NCI-H526 treated with DMSO at 0.1 percent for 48 hours (cell line): ENCODE measurements around the gene FDPS.
A peak's percentile ranks its signal among the peaks of the same experiment; 100 is the strongest.
"Not testable (repeated sequence)": the region's sequence is repeated elsewhere in the genome, so short reads cannot be mapped to it uniquely, and the experiment has no call there.

Experiments
- DNase-seq: peaks from one replicate; lab custom pipeline; 2025; lab: John Stamatoyannopoulos, UW

FDPS gene

DNA sequence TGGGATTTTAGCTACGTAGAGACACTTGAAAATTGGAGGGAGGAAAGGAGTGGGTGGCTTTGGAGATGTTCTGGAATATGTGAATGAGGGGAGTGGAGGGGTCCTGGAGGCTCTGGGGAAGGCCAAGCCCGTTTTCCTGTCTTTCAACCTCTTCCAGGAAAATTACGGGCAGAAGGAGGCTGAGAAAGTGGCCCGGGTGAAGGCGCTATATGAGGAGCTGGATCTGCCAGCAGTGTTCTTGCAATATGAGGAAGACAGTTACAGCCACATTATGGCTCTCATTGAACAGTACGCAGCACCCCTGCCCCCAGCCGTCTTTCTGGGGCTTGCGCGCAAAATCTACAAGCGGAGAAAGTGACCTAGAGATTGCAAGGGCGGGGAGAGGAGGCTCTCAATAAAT lies 11.6 kb downstream of the FDPS start:
- DNase-seq: no peak

DNA sequence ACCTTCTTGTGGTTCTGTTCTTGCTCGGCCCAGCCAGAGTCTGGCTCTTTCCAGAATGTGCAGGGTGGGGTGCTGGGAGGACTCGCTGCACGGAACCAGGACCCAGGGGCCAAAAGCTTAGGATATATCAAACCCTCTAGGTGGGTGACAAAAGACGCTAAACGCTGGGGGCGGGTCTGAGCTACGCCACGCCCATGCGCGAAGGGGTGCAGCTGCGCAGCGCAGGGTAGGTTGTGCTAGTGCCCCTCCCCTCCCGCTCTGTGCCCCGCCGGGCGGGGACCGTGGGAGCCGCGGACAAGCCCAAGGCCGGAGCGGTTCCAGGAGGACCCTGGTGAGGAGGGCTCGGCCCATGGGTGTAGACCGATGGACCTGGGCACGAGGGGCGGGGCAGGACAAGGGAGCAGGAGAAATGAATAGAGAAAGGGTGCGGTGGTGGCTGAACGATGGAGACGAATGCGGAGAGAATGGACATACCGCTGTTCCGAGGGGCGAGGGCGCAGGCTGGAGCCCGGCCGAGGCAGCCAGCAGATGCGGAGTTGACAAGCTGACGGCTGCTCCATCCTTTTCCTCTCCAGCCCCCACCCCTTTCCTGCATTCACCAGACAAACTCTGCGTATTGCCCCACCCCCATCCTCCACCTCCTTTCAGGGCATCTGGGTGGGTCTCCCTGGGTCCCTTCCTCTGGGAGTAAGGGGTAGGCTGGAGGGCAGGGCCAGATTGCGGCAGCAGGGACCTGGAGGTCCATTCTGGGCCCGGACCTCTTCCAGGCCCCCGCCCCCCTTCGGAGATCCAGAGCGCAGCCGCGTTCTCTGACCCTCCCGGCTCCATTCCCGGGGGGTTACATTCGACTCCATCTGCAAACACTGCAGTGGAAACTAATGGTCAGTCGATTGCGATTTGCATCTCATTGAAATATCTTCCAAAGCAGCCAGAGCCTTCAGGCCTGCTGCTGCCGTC lies 12.3 kb downstream of the FDPS start, which contains the start of gene RUSC1:
RUSC1 (plus strand) TSS at position 234 of the 957 bp plus-strand sequence. CDS start 880 bp downstream, outside the sequence.
- peak; percentile 91 for DNase-seq

DNA sequence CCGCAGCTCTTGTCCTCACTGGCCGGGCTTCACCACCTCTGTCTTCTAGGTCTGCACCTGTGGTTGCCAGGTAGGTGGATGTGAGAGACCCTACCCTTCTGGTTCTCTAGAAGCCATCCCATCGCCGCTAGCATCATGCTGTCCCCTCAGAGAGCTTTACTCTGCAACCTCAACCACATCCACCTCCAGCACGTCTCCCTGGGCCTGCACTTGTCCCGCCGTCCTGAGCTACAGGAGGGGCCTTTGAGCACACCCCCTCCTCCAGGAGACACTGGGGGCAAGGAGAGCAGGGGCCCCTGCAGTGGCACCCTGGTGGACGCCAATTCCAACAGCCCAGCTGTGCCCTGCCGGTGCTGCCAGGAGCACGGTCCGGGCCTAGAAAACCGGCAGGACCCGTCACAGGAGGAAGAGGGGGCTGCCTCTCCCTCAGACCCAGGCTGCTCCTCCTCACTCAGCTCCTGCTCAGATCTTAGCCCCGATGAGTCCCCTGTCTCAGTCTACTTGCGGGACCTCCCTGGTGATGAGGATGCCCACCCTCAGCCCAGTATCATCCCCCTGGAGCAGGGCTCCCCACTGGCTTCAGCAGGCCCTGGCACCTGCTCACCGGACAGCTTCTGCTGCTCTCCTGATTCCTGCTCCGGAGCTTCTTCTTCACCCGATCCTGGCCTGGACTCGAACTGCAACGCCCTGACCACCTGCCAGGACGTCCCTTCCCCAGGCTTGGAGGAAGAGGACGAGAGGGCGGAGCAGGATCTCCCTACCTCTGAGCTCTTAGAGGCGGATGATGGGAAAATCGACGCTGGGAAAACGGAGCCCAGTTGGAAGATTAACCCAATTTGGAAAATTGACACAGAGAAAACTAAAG lies 13.2 kb downstream of the FDPS start:
- no peak for DNase-seq

DNA sequence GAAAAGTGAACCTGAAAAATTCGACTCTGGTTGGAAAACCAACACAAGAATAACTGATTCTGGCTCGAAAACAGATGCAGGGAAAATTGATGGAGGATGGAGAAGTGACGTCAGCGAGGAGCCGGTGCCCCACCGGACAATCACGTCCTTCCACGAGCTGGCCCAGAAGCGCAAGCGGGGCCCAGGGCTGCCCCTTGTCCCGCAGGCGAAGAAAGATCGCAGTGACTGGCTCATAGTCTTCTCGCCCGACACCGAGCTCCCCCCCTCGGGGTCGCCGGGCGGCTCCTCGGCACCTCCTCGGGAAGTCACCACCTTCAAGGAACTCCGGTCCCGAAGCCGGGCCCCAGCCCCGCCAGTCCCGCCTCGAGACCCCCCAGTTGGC lies 13.9 kb downstream of the FDPS start:
- no peak for DNase-seq

DNA sequence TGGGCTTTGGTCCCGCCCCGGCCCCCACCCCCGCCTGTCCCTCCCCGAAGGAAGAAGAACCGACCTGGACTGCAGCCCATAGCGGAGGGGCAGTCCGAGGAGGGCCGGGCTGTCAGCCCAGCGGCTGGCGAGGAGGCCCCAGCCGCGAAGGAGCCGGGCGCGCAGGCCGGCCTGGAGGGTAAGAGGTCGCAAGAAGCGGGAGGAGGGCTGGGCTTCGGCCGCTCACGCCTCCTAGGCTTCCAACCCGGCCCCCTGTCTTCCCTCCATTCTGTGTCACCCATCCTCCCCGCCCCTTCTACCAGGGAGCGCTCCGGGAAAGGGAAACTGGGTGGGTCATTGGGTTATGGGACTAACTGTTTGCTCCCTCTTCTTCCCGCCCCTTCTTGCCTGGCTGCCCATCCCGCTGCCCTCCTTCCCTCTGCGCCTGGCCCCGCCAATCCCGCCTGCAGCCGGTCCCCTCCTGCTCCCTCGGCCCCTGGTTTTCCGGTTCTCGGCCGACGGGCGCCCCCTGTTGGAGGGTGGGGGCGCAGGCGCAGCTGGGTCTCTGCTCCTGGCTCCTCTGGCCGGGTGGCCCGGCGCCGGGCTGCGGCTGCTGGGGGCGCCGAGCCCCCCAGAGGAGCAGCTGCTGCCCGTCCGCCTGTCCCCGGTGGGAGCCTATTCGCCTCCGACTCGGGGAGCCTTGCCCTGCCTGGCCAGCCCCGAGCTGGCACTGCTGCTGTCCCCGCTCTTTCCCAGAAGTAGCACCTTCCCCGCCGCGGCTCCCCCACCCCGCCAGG lies 14.5 kb downstream of the FDPS start:
- peak; percentile 94 for DNase-seq

DNA sequence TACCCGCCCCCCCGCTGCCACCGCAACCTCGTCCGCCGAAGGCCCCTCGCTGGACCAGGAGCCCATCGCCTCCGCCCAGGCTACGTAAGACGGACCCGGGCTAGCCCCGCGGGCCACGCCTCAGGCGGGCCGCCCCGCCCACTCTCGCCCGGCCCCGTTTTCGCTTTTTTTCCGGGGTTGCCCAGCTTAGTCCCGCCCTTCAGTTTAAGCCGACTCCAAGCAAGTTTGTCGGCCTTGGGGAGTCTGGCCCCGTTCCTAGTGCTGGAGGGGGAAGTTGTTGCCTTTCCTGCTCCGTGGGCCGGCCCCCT lies 15.0 kb downstream of the FDPS start:
- peak; percentile 80 for DNase-seq

DNA sequence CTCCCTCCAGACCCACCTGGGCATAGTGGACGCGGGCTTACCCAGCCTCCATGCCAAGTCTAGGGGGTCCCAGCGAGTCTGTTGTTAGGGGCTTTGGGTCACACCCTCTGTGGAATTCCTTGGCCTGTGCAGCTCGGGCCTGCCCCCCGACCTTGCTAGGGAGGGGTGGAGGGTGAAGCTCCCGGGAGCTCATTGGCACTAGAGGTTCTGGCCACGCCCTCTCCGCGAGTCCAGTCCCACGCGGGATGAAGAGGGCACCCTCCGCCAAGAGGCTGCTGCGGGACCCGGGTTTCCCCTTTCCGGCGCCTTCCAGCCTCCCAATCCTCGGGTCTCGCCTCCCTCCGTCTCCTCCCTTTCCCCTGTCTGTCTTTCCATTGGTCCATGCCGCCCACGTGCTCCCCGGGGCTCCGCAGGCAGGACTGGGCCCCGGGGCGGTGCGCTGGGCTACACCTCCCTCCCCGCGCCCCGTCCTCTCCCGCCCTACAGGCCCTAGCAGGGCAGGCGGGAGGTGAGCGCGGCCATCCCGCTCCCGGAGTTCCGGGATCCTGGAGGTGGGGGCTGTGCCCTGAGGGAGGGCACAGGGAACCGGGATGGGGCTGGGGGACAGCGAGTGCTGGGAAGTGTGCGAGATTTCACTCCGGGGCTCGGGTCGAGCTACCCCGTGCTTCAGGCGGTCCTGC lies 15.5 kb downstream of the FDPS start:
- peak; percentile 99 for DNase-seq

DNA sequence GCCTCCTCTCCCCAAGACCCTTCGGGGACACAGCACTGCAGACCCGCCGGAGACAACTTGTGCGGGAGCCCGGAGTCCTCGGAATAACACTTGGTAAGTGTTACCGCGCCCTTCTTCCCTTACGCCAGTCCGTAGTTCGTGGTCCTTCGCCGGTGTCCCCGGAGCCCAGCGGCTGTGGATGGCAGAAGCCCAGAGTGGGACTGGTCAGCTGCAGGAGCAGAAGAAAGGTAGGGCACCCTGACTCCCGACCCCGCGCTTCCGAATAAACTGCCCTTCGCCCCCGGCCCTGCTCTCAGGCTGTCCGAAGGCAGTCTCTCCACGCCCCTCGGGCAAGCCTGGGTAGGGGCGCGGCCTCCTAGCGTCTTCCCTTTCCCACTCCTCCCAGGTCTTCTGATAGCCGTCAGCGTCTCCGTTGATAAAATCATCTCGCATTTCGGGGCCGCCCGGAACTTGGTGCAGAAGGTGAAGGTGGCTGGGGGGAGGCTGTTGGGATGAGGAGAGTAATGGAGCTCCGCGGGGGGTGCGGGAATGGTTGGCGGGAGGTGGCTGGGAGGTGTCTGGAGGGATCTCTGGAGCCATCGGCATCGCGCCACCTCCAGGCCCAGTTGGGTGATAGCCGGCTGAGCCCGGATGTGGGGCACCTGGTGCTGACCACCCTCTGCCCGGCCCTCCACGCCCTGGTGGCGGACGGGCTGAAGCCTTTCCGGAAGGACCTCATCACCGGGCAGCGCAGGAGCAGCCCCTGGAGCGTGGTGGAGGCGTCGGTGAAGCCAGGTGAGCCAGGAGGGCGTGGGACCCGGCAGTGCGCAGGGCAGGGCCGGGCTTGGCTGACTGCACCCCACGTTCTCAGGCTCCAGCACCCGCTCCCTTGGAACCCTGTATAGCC lies 16.3 kb downstream of the FDPS start:
- DNase-seq: peak; percentile 85

DNA sequence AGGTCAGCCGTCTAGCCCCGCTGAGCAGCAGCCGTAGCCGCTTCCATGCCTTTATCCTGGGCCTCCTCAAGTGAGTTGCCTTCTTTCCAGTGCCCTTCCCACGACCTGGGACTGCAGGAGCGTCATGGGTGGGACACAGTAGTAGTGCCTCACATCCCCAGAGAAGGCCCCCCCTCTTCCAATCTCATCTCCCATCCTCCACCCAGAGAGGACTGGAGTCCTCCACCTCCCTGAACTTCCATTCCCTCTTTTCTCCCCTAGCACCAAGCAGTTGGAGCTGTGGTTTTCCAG lies 16.9 kb downstream of the FDPS start:
- DNase-seq: no peak

DNA sequence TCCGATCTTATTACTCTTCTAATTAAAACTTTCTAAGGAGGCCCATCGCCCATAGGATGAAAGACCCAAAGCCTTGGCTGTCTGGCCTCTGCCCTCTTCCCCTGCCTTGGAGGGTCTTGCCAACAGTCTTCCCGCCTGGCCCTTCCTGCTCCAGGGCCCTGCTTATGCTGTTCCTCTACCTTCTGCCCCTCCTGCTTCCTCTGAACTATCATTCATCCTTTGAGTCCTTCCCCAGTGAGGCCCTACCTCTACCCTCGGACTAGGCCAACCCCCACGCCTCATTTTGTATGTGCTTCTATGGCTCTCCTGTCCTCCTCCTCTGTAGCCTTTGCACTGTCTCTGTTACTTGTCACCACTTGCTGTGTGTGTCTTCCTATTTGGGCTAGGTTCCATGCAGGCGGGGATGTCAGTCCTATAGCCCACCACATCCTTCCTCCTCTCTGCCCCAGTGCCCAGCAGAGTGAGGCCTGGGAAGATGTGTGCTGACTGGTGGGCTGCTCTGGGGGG lies 17.4 kb downstream of the FDPS start:
- DNase-seq: no peak

DNA sequence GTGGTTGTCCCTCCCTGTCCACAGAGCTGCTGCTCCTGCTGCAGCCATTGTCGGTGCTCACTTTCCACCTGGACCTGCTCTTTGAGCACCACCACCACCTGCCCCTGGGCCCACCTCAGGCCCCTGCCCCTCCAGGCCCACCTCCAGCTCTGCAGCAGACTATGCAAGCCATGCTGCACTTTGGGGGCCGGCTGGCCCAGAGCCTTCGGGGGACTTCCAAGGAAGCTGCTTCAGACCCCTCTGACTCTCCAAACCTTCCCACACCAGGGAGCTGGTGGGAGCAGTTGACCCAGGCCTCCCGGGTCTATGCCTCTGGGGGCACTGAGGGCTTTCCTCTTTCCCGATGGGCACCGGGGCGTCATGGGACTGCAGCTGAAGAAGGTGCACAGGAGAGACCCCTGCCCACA lies 18.0 kb downstream of the FDPS start:
- DNase-seq: no peak

DNA sequence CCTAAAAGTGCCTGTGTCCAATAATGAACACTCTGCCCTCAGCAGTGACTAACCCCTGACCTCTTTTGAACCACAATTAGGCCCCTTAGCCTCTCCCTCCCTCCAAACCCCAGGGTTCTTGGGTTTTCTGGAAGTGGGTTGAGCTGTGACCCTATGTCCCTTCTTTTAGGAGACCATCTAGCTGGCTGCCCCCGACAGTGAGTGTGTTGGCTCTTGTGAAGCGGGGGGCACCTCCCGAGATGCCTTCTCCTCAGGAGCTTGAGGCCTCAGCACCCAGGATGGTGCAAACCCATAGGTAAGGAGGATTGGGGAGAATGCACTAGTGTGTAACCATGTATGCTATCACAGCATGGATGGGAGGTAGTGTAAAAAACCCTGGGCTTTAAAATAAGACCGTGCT lies 19.3 kb downstream of the FDPS start:
- no peak for DNase-seq

DNA sequence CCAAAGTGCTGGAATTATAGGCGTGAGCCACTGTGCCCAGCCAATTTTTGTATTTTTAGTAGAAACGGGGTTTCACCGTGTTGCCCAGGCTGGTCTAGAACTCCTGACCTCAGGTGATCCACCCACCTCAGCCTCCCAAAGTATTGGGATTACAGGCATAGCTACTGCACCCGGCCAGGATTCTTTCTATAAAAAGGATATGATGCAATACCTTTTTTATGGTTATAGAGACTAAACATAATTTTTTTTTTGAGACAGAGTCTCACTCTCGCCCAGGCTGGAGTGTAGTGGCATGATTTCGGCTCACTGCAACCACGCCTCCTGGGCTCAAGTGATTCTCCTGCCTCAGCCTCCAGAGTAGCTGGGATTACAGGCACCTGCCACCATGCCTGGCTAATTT lies 20.2 kb downstream of the FDPS start:
- not testable (repeated sequence) for DNase-seq

DNA sequence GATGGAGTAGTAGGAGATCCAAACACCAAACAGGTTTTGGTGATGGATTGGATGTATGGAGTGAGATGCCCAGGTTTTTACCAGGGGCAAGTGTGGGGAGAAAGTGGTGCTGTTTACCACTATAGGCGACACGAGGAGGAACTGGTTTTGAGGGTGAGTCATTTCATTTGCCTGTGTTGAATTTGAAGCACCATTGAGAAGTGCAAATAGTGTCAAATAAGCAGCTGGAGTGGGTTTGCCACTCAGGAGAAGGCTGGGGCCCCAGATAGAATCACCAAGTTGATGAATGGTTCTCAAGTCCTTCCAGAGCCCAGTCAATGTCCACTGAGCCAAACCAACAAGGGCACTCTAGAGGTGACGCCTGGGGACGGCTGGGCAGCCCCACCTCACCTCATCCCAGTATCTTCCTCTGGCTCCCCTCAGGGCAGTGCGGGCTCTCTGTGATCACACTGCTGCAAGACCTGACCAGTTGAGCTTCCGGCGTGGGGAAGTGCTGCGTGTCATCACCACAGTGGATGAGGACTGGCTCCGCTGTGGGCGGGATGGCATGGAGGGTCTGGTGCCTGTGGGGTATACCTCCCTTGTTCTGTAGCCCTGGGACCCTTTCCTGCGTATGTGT lies 21.4 kb downstream of the FDPS start:
- DNase-seq: no peak

DNA sequence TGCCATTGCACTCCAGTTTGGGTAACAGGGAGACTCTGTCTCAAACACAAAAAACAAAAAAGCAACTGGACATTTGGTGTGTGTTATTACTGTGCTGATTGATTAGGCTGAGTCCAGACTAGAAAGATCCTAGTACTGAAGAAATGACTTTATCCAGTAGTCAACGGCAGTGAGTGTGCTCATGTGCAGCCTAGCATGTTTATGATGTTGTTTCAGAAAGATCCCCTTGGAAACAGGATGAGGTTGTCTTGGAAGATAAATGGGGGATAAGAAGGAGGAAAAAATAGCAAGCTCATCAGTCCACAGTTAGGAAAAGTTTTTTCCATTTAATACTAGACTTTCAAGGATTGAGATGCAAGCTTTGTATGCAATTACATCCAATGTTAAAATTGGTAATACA lies 26.3 kb downstream of the FDPS start:
- no peak for DNase-seq

DNA sequence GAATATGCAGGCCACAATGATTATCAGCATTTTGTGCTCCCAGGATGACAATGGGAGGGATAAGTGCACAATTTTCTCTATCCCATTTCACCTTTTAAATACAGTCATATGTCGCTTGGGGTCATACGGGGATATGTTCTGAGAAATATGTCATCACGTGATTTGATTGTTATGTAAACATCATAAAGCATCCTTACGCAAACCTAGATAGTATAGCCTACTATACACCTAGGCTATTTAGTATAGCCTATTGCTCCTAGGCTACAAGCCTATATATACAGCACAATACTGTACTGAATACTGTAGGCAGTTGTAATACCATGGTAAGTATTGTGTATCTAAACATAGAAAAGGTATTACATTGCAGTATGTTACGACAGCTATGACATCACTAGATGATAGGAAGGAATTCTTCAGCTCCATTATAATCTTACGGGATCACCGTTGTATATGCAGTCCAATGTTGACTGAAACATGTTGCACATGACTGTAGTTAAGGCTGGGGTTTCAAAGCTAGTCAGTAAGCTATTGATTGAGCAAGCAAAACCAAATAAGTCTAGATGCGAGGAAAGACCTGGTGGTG lies 30.9 kb downstream of the FDPS start:
- no peak for DNase-seq

DNA sequence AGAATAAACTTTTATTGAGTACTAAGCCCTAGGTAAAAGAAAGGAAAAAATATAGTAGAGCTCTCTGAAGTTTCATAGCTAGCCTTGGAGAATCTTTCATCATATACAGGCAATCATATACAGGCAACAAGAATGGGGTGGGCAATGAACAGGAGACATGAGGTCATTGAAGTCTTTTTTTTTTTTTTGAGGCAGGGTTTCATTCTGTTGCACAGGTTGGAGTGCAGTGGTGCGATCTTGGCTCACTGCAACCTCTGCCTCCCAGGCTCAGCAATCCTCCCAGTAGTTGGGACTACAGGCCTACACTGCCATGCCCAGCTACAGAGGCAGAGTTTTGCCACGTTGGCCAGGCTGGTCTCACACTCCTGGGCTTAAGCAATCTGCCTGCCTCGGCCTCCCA lies 34.2 kb downstream of the FDPS start:
- DNase-seq: no peak

DNA sequence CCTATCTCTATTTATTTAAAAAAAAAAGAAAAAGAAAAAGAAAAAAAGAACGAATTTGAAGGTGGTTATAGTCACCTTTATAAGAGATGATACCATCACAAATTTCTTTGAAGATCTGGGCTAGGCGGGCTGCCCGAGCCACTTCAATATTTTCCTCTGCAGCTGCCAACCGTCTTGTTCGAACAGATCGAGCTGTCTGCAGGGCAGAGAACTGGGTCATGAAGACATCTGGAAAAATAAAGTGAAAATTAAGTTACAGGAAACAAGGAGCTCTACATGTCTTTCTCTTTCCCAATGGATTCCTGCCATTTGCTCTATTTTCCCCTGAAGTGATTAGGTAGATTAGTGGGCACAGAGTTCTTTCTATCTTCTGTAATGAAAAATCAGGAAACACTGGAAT lies 44.0 kb downstream of the FDPS start:
- no peak for DNase-seq

DNA sequence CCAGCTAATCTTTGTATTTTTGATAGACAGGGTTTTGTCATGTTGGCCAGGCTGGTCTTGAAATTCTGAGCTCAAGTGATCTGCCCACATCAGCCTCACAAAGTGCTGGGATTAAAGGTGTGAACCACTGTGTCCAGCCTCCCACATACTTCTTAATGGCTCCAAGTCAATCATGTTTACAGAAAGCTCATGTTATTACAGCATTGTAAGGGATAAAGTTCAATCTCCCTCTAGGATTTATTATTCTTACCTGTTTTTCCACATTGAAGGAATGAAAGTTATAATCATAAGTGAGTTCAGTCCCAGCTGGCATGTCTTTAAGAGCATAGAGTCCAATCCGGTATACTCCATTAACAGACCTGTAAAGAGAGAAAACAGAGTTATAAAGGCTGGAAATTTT lies 51.4 kb downstream of the FDPS start:
- DNase-seq: no peak
